ENCODE results near the gene ATXN7L2. TPM values are rescaled to one million over a fixed set of nuclear protein-coding genes. Genes with fewer than 3 reads are reported as not detected.

The ATXN7L2 gene, protein sequence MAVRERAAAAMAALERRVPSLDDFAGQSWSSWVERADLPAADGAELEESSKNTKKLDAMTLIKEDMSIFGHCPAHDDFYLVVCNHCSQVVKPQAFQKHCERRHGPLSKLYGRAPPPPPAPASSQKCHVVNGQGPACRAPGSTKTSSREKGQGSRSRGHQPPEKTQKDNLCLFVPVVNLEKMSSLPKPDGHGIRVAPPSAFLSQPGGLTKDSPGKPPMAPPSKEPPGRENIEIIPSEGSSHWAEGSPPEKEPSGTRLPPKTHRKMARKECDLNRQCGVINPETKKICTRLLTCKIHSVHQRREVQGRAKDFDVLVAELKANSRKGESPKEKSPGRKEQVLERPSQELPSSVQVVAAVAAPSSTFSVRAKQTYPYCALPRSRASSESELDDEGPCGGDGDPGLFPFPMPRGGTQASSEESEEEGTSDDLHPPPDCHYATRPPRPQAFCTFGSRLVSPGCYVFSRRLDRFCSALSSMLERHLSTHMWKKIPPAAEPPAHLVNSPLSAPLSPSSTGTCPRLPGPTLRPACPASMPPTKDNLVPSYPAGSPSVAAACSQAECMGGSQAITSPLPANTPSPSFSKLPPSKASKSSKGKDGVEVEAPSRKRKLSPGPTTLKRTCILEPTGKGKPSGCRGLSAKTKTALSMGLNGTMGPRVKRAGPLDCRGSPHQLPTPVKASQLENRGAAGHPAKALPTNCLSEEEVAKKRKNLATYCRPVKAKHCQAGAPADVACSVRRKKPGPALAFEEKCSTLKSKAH
- total RNA-seq (2021): 17.3 TPM in 2 replicates
- long read RNA-seq, partial matches to known transcripts: 2 of 51 reads
- long read RNA-seq, other reads (novel, unspliced or antisense): 45 of 51 reads

- Histone ChIP-seq H3K4ac (ENCODE audit: low read depth, low read length) (no peak within 1 kb of the TSS), H3K4me2 (ENCODE audit: insufficient read depth, insufficient read length, low read length) (peak within 1 kb of the TSS; percentile 97), H2AFZ (ENCODE audit: low read length) (no peak within 1 kb of the TSS), H3K9ac (ENCODE audit: extremely low read depth, insufficient read length, low read length) (peak within 1 kb of the TSS; percentile 91), H3K23ac (ENCODE audit: insufficient read length, low read depth, low read length) (no peak within 1 kb of the TSS), H2BK20ac (ENCODE audit: low read depth, low read length, poor library complexity, severe bottlenecking) (no peak within 1 kb of the TSS), H3K79me2 (ENCODE audit: insufficient read depth, low read length) (no peaks in the 10 kb centered on the region), H3K9me3 (ENCODE audit: control insufficient read depth, low read depth, low read length) (no peaks in the 10 kb centered on the region), H3K23me2 (ENCODE audit: insufficient read length, low read depth, low read length, poor library complexity, severe bottlenecking) (peaks cover 15% of the 10 kb centered on the region), H2BK120ac (ENCODE audit: low read depth, low read length, poor library complexity, severe bottlenecking) (peak within 1 kb of the TSS; percentile 87), H3K18ac (ENCODE audit: insufficient read length, low read depth, low read length) (peak within 1 kb of the TSS; percentile 98), H3K56ac (ENCODE audit: insufficient read length, low read depth, low read length) (no peak within 1 kb of the TSS), H4K20me1 (ENCODE audit: control insufficient read depth, insufficient read depth, insufficient read length) (no peaks in the 10 kb centered on the region), H3K27ac (ENCODE audit: insufficient read length, low read depth, low read length) (no peak within 1 kb of the TSS), H2BK5ac (ENCODE audit: insufficient read length, low read length) (no peak within 1 kb of the TSS), H3K14ac (ENCODE audit: insufficient read depth, low read length) (peak within 1 kb of the TSS; percentile 99), H3T11ph (ENCODE audit: low read length) (no peak within 1 kb of the TSS), H3K27me3 (ENCODE audit: insufficient read depth, low read length) (no peaks in the 10 kb centered on the region), H2AK5ac (ENCODE audit: insufficient read length, low read length) (no peak within 1 kb of the TSS), H2BK15ac (ENCODE audit: low read depth, low read length) (no peak within 1 kb of the TSS), H3K79me1 (ENCODE audit: insufficient read depth, low read depth, low read length, poor library complexity, severe bottlenecking) (no peaks in the 10 kb centered on the region), H2BK12ac (ENCODE audit: insufficient read length, low read depth, low read length) (no peak within 1 kb of the TSS), H4K91ac (ENCODE audit: insufficient read length, low read depth, low read length) (no peak within 1 kb of the TSS), H4K8ac (replicated peaks; ENCODE audit: insufficient read length, low read depth, low read length) (no peak within 1 kb of the TSS), H4K5ac (ENCODE audit: insufficient read length, low read depth, low read length) (no peak within 1 kb of the TSS), H3K4me1 (ENCODE audit: insufficient read depth, low read length) (peaks cover 2% of the 10 kb centered on the region; the same call in 1 of the 2 replicates)
- WGBS (ENCODE audit: extremely low coverage, insufficient read length, low lambda C conversion rate): no CpG with 5 or more reads among the region's 73 CpGs
- Mint-ChIP-seq H3K27me3 (ENCODE audit: low read depth) (peaks cover 22% of the 10 kb centered on the region), H3K4me1 (peaks cover 25 to 32% of the 10 kb centered on the region in 2 experiments), H3K36me3 (ENCODE audit: insufficient read depth in 1 of 3, low read depth in 3 of 3) (peaks cover 5 to 29% (median 11%) of the 10 kb centered on the region in 3 experiments; a peak in 6 of 7 replicates), H3K27ac (peak within 1 kb of the TSS in 2 of 3 experiments; percentile 52 to 79; a peak in 4 of 7 replicates), H3K4me3 (peak within 1 kb of the TSS; percentile 86 to 91), H3K9me3 (no peaks in the 10 kb centered on the region; a peak in 1 of 5 replicates)
- TF ChIP-seq, protein P1, sequence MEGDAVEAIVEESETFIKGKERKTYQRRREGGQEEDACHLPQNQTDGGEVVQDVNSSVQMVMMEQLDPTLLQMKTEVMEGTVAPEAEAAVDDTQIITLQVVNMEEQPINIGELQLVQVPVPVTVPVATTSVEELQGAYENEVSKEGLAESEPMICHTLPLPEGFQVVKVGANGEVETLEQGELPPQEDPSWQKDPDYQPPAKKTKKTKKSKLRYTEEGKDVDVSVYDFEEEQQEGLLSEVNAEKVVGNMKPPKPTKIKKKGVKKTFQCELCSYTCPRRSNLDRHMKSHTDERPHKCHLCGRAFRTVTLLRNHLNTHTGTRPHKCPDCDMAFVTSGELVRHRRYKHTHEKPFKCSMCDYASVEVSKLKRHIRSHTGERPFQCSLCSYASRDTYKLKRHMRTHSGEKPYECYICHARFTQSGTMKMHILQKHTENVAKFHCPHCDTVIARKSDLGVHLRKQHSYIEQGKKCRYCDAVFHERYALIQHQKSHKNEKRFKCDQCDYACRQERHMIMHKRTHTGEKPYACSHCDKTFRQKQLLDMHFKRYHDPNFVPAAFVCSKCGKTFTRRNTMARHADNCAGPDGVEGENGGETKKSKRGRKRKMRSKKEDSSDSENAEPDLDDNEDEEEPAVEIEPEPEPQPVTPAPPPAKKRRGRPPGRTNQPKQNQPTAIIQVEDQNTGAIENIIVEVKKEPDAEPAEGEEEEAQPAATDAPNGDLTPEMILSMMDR (conservative IDR thresholded peaks at IDR 0.05): no peak
- DNase-seq: peak; percentile 97
Measured at GRCh38 chr1:109483672-109484518, at the start of gene ATXN7L2. Gene ATXN7L2, plus strand, starts transcription at chr1:109483905. Its CDS starts 49 bp downstream, at chr1:109483954.

All from H9 (cell line).